ENCODE data around the gene PSG7.
"Not testable (repeated sequence)": the region's sequence is repeated elsewhere in the genome, so short reads cannot be mapped to it uniquely, and the experiment has no call there.

PSG7 gene

DNA sequence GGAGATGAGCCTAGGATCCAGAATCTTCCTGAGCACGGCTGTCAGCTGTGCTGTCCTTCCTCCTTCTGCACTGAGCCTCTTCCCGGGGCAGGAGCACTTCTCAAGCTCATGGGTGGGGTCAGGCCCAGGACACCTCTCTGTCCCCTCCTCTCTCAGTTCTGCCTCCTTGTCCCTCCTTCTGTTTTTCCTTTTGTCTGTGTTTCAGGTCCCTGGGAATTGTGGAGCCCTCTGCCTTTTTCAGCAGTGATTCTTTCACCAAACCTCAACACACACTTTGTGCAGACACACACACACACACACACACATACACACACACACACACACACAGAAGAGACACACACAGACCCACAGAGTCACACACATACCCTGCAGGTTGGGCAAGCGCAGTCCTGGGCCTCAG lies at the start of gene PSG7:
Gene PSG7, minus strand, starts transcription at position 101 of the 400 bp plus-strand sequence. CDS start 131 bp downstream, outside the sequence.
- DNase-seq (ENCODE audit: low read depth), result not testable (repeated sequence)

DNA sequence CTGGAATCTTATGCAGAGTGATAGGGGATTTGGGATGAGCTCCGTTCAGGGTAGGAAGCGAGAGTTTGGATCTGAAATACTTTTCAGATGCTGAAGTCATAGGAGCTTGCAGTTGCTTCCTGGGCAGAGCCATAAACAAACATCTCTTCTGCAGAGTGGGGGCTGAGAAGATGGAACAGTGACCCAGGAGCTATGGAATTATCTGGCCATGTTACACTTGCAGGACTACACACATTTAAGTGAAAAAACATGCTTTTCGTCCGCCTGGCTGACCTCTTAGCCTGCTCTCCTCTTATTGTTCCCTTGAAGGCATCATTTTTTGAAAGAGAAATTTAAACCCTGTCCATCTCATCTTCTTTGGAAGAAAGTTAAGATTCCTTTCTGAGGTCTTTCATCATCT lies 48.6 kb upstream of the PSG7 start:
- no peak for DNase-seq (ENCODE audit: low read depth)

DNA sequence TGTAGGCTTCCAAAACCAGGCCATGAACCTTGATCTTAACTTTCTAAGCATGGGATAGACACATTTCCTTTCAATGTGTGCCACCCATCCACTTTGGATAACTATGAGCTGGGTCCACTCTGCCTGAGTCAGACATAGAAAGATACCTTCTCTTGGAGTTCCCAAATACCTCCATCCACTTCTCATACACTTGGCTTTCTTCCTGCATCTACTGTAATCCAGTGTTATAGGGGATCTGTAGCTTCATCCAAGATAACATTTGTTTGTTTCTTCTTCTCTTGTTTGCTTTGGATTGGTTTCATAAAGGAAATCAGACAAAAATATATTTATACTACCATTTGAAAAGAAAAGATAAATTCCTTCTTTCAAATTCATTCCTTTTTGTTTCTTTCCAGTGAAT lies 45.1 kb upstream of the PSG7 start:
- DNase-seq (ENCODE audit: low read depth), result not testable (repeated sequence)

DNA sequence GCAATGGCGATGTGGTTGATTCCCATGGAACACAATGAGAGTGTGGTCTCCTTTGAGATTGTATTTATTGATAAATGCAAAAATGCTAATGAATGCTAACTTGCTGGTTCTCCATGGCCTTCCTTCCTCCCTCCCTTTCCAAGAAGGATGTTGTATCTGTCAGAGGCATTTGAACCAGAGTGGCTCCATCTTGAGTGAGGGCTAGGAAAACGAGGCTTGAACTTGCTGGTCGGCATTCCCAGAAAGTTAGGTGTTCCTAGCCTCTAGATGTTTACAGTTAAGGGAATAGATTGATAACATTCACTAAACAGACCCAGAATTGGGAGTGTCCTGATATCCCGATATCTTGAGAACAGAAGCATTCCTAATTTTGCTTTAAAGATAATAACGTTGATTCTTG lies 34.4 kb upstream of the PSG7 start:
- DNase-seq (ENCODE audit: low read depth), result not testable (repeated sequence)

DNA sequence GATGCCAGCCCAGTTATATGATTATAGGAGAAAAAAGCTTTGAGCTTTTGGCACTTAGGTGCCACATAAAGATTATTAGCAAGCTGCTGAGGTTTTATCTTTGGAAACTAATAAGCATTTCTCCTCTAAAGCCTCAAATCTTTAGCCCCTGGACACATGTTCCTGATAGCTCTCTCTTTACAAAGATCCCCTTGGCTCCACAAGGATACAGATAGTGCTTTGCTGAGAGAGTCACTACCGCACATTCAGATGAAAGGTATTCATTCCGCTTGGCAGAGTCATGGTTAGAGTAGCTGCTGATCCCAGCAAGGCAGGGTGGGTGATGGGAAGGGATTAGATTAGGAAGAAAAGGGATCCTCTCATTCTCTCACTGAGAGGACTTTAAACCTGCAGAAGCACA lies 28.2 kb upstream of the PSG7 start:
- DNase-seq (ENCODE audit: low read depth), result peak; percentile 92

DNA sequence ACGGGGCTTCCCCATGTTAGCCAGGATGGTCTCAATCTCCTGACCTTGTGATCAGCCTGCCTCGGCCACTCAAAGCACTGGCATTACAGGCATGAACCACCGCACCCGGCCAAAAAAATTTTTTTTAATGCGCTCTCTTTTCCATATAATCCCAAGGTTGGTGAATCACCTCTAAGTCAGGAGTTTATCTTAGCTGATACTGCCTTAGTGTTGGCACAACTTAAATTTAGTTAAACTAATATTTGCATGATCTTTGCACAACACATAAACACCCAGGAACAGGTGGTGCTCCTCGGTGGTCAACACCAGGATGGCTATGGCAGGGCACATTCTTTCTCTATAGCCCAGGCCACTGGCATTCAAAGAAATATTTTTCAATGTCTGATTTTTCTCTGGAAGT lies 24.1 kb upstream of the PSG7 start:
- peak; percentile 73 for DNase-seq (ENCODE audit: low read depth)

DNA sequence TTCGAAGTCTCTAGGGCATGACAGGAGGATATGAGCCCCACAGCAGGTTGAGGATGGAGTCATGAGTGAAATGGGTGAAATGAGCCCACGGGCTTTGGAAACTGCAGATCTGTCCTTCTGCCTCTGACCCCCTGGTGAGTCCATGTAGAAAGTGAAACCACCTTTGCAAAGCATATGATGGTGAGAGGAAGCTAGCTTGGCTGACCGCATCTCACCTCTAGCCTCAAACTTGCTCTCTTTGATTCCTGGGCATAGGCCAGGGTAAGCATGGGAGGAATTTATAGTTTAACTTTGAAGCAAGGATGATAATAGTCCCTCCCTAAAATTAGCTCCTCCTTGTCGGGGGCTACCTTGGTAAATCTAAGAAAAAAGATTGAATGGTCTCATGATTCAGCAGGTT lies 15.1 kb upstream of the PSG7 start:
- DNase-seq (ENCODE audit: low read depth), result not testable (repeated sequence)

DNA sequence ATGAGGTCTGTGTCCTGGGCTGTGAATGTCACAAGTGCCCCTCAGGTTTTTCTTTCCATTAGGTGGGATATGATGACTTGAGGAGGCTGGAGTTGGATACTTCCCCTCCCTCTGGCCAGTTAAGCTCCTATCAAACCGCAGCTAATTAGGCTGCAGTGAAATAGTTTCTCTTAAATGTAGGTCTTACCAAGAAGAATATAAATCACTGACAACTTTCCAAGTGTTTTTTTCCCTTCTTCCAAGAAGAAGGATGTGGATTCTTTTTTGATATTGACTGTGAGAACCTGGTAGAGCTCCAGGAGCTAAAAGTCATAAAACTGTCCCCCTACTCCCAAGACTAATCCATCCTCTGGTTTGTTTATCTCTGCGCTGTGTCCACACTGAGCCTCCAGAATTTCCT lies 14.5 kb upstream of the PSG7 start:
- not testable (repeated sequence) for DNase-seq (ENCODE audit: low read depth)

DNA sequence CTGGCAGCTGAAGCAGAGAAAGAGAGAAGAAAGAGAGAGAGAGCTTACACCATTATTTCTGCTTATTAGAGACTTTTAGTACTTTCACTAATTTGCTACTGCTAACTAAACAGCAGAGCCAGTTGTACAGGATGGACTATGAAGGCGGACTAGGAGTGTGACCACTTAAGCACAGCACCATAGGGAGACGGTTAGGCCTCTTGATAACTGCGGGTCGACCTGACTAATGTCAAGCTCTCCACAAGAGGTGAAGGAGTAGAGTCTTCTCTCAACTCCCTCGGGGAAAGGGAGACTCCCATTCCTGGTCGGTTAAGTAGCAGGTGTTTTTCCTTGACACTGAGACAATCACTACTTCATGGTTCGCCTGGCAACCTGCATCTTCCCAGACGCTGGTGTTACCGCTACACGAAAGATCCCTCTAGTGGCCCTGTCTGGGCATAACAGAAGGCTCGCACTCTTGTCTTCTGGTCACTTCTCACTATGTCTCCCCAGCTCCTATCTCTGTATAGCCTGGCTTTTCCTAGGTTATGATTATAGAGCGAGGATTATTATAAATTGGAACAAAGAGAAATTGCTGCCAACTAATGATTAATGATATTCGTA lies 5.3 kb upstream of the PSG7 start:
- no peak for DNase-seq (ENCODE audit: low read depth)

DNA sequence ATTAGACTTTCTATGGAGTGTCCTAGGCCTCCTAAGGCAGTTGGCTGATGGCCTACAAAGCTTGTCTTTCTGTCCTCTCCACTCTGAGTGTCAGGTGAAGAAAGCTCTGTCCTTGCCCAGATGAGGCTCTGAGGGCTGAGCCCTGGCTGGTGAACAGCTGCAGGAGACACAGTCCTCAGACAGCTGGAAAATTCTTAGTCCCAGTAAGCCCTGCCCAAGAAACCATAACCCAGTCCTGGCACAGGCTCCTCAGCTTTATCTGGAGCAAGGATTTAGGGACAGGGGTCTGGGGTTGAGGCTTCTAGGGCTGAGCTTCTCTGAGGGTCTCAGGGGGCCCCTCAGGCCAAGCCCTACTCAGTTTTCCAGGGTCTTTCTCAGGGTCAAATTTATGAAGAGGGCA lies 2.3 kb downstream of the PSG7 start:
- not testable (repeated sequence) for DNase-seq (ENCODE audit: low read depth)

DNA sequence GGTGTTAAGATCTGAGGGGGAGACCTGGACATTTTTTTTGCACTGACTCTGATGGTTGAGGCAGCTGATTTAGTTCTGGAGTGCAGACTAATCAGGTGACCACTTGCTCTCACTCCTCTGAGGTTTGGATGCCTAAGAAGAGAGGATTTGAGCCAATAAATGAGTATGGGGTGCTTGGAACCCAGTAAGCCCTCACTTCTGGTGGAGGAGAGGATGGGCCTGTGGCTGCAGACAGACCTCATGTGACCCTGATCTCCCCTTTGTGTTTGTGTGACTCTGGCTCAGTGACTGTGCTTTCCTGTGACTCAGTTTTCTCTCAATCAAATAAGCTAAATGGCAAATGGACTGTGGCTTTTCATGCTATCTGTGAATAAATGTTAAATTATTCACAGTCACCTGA lies 2.8 kb downstream of the PSG7 start:
- DNase-seq (ENCODE audit: low read depth), result not testable (repeated sequence)

DNA sequence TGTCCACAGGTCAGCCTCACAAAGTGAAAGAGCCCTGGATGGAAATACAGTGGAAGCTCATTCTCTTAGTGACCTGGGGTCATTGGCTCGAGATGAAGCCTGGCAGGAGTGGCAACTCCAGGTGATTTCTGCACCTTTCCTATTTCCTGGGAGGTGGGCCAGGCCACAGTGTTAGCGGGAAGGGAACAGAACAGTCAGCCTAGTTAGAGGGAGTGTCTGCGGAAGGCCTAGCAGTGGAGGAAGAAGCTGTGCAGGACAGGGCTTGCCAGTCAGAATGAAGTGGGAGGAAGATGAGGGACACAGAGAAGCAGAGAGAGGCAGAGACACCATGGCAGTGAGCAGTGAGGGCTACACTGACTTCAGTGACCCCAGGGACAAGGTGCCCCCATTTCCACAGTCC lies 3.6 kb downstream of the PSG7 start:
- DNase-seq (ENCODE audit: low read depth), result not testable (repeated sequence)

DNA sequence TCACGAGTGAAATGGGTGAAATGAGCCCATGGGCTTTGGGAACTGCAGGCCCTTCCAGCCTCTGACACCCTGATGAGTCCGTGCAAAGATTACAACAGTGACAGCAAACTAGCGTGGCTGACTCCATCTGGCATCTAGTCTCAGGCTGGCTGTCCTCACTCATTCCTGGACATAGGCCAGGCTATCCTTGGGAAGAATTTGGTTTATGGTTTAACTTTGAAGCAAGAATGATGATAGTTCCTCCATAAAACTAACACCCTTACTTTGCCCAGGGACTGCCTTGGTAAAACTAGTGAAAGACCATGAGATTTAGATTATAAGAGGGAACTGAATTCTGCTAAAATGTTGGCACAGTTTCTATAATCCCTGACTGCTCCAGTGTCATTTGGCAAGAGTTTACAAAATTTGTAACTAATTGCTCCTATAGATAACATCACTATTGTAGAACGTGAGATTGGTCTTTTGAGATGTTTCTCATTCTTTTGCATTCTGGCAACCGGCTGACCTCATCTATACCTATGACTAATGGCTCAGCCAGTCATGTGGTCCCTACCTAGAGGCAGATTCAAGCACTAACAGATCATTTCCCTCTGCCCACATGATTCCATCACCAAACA lies 4.4 kb downstream of the PSG7 start:
- peak; percentile 98 for DNase-seq (ENCODE audit: low read depth)

DNA sequence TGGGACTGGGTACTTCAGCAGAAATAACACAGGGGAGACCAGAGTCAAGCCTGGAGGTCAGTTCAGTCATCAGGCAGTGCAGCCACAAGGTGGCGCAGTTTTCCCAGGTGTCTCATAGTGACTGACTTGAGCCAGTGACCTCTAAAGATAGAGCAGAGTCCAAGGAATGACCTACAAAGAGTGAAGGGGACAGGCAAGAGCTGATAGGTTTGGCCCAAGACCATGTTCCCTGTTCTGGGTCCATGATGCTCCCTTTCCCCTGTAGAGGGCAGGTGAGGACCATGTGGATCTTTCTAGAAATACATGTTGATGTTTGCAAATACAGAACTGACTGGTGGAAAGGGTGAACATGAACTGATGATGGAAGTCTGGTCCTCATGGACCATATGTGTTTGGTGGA lies 6.8 kb downstream of the PSG7 start:
- DNase-seq (ENCODE audit: low read depth), result peak; percentile 80

DNA sequence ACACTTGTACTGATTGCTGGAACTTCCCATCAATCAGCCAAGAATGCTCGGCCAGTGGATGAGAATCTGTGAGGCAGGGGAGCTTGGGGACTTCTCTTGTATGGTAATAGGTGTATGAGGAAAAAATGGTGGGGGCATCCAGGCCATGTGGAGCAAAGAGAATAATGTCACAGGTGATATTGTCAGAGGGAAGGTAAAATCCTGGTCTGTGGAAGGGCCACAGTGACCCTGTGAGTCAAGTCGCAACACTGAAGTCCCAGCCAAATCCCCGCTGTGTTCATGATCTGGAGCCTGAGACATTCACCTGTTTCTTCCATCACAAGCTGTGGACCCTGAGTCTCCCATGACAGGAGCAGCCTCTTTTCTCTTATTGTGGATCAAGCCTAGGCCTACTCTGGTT lies 8.1 kb downstream of the PSG7 start:
- no peak for DNase-seq (ENCODE audit: low read depth)

DNA sequence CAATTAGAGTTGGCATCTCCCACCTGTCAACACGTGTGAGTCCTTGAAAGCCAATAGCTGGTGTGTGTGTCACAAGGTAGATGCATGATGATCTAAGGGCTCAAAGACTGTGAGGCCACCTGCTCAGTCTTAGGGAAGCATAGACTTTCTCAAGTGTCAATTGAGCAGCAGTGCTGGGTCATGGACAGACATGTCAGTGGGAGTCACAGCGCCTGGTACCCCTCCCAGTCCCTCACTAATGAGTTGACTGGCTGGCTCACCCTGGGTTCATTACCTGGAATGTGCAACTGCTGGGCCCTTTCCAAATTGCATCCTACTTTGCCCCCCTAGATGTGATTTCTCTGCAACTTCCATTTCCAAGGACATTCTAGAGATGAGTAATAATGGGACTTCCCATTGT lies 10.2 kb downstream of the PSG7 start:
- no peak for DNase-seq (ENCODE audit: low read depth)

DNA sequence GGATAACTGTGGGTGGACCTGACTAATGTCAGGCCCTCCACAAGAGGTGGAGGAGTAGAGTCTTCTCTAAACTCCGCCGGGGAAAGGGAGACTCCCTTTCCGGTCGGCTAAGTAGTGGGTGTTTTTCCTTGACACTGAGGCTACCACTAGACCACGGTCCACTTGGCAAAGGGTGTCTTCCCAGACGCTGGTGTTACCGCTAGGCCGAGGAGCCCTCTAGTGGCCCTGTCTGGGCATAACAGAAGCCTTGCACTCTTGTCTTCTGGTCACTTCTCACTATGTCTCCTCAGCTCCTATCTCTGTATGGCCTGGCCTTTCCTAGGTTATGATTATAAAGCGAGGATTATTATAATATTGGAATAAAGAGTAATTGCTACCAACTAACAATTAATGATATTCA lies 13.9 kb downstream of the PSG7 start:
- peak; percentile 85 for DNase-seq (ENCODE audit: low read depth)

DNA sequence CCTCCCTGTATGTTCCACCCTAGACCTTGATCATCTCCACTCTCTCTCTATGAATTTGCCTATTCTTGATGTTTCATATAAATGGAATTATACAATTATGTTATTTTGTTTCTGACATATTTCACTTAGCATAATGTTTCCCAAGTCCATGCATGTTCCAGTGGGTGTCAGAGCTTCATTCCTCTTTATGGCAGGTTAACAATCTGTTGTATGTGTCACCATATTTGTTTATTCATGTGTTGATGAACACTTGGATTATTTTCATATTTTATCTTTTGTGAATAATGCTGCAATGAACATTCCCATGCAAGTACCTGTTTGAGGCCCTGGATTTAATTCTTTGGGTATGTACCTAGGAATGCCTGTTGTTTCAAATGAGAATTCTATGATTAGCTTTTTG lies 16.0 kb downstream of the PSG7 start:
- not testable (repeated sequence) for DNase-seq (ENCODE audit: low read depth)

DNA sequence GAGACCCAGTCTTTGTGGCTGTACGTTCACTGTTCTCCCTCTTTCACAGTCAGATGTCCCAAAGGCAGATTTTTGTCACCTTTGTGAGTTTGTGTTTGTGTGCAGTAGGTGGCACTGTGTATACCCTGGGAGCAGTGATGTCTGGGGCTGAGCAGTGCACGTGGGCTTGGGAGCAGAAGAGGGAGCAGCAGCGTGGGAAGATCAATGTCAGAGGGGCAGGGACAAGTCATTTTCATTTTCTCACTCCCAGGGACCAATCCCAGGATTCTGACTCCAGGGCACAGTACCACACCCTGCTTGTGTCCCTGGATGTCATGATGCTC lies 17.3 kb downstream of the PSG7 start:
- peak; percentile 64 for DNase-seq (ENCODE audit: low read depth)

DNA sequence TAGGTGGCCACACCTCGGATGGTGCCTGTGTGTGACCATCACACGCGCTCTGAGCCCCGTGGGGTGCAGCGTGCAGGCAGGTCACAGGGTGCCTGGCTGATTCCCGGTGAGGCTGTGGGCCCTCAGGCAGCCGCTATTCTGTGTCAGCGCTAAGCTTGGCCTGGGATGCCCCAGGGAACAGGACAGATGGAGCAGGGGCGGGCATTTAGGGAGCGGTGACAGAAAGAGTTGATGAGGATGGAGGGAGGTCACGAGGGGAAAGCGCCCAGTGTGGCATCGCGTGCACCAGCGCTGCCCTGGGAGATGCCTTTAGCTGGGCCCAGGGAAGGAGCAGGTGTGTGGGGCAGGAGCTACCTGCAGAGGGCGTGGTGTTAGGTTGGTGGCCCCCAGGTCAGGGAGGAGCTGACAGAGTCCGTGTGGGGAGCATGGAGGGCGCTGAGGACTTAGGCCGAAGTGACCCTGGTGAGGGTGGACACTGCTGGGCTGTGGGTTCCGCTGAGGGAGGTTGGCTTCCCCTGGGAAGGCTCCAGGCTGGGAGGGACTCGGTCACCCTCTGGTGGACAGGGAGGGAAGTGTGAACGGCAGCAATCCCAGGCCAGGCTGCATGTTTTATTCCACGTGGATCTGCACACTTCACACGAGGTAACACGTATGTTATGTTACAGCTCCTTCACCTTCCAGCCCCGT lies 17.8 kb downstream of the PSG7 start:
- not testable (repeated sequence) for DNase-seq (ENCODE audit: low read depth)

DNA sequence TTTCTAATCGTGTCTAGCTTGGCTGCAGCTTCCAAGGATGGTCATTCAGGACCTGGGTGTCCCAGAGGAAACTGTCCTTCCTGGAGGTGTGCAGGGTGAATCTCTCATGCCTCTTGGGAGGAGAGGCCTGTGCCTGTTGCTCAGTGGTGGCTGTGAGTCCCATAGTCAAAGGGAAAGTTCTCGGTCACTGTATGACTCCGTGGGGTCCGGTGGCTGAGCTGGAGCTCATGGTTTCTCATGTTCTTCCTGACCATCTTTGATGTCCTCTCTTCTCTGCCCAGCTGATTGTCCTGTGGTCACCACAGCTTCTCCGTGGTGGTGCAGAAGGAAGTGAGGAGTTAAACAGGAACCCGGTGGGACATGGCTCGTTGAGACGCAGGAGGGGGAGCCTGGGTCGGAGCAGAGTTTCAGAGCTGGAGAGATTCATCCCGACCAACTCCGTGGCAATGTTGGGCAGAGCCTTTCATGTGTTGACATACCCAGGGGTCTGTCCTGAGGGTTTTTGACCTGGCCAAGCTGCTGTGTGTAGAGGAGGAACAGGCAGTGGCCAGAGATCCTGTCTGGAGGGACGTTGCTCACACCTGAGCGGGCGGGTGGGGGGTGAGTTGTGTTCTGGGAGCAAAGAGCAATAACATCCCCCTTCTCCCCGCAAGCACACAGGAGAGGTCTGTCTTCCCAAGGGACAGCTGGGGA lies 18.5 kb downstream of the PSG7 start:
- DNase-seq (ENCODE audit: low read depth), result not testable (repeated sequence)

DNA sequence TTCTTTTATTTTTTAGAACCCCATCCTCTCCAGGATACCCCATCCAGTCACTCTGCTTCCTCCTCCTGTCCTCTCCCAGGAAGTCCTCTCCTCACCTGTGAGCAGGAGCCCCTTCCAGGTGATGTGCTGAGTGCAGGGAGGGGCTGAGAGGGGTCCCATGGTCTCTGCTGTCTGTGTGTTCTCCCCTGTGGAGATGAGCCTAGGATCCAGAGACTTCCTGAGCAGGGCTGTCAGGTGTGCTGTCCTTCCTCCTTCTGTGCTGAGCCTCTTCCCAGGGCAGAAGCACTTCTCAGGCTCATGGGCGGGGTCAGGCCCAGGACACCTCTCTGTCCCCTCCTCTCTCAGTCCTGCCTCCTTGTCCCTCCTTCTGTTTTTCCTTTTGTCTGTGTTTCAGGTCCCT lies 19.4 kb downstream of the PSG7 start, which contains the start of gene PSG6:
Gene PSG6, minus strand, starts transcription at position 261 of the 400 bp plus-strand sequence. Its CDS starts 102 bp downstream, at position 159.
- not testable (repeated sequence) for DNase-seq (ENCODE audit: low read depth)

DNA sequence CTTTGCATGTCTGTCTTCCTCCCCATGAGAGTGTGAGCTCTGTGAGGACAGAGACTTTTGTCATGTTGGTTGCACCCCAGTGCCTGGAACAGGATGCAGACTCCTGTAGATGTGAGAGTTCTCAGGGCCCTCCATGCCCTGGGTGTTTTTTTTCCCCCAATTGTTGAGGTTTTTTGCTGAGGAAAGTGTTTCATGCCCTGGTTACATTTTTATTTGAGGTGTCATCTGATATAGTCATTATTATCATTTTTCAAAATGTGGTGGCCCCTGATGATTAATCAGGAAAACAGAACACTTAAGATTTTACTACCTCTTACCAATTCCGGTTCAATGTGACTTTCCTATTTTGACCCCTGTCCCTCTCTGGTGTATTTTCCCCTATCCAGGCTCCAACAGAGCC lies 20.1 kb downstream of the PSG7 start:
- not testable (repeated sequence) for DNase-seq (ENCODE audit: low read depth)
